B cell (primary cell): Measurements from ENCODE around the gene KRR1. TPM values are rescaled to one million over a fixed set of nuclear protein-coding genes. Genes with fewer than 3 reads are reported as not detected.

Source experiments
- ATAC-seq: fragments of 200-7000 bp; cut with Tn5 transposase; one replicate; pipeline ENCODE4 v1.10.0; 2021; ENCODE audit warnings: low read depth, mild to moderate bottlenecking, moderate number of reproducible peaks, moderate library complexity
- CTCF ChIA-PET: fragments of 350-600 bp; sonication (Branson Sonifier 250); formaldehyde crosslinking; loops from one replicate; lab custom pipeline; 2021; ENCODE audit warnings: antibody characterized with exemption, inconsistent platforms; lab: Charles Lee
- POLR2A ChIA-PET: fragments of 350-600 bp; sonication (Branson Sonifier 250); formaldehyde crosslinking; loops from one replicate; lab custom pipeline; 2021; ENCODE audit warnings: antibody characterized with exemption; lab: Charles Lee
- DNase-seq: peaks from one replicate; pipeline ENCODE4 v3.0.0; 2013
- H2AFZ ChIP-seq: 2 replicates; pipeline ENCODE4 v1.6.1; 2012; ENCODE audit warnings: mild to moderate bottlenecking, low read depth, low read length; ENCODE audit not compliant: insufficient read depth, poor library complexity, severe bottlenecking
- H3K27ac ChIP-seq, 2 donors: 1 replicate in 1 of 2; 2 replicates in 1 of 2; pipeline ENCODE4 v1.5.1; 2012 to 2013; ENCODE audit warnings: low read length in 2 of 2, mild to moderate bottlenecking in 2 of 2, moderate library complexity in 1 of 2
- H3K27me3 ChIP-seq, 4 experiments: fragments of 200-600 bp in 1 of 4; sonication (generic) in 1 of 4; replicated peaks in 1 of 4; 1 replicate in 2 of 4; 2 replicates in 2 of 4; pipeline versions ENCODE4 v1.6.1 to v1.7.0; 2013 to 2016; ENCODE audit warnings: low read length in 3 of 4, mild to moderate bottlenecking in 2 of 4, mixed read lengths in 1 of 4, moderate library complexity in 1 of 4; ENCODE audit not compliant: insufficient read depth in 4 of 4, control insufficient read depth in 3 of 4; ENCODE audit errors: control extremely low read depth in 1 of 4
- H3K36me3 ChIP-seq, 2 experiments: replicated peaks in 1 of 2; 1 replicate in 1 of 2; 2 replicates in 1 of 2; pipeline versions ENCODE4 v1.6.1 to v1.7.1; 2013; ENCODE audit warnings: low read length in 1 of 2; ENCODE audit not compliant: insufficient read depth in 2 of 2, control insufficient read depth in 1 of 2; ENCODE audit errors: control extremely low read depth in 1 of 2, extremely low read depth in 1 of 2
- H3K4me1 ChIP-seq, 2 donors: fragments of 200-600 bp in 1 of 2; sonication (generic) in 1 of 2; 1 replicate in 1 of 2; 2 replicates in 1 of 2; pipeline versions ENCODE4 v1.5.1 to v1.6.1; 2013 to 2017; ENCODE audit warnings: low read length in 2 of 2; ENCODE audit not compliant: control insufficient read depth in 2 of 2, insufficient read depth in 2 of 2
- H3K4me2 ChIP-seq: replicated peaks from 2 replicates; pipeline ENCODE3; 2012; ENCODE audit warnings: mild to moderate bottlenecking, low read depth, low read length; ENCODE audit not compliant: poor library complexity, severe bottlenecking
- H3K4me3 ChIP-seq, 5 experiments: fragments of 200-600 bp in 1 of 5; sonication (generic) in 1 of 5; 1 replicate in 3 of 5; 2 replicates in 2 of 5; pipeline versions ENCODE4 v1.5.1 to v1.7.0; 2011 to 2016; ENCODE audit warnings: low read length in 4 of 5, mild to moderate bottlenecking in 4 of 5, low read depth in 2 of 5, control low read depth in 1 of 5, moderate library complexity in 1 of 5; ENCODE audit not compliant: insufficient read depth in 1 of 5; ENCODE audit errors: control extremely low read depth in 1 of 5, extremely low read depth in 1 of 5
- H3K79me2 ChIP-seq: fragments of 200-600 bp; sonication (generic); one replicate; pipeline ENCODE4 v1.6.0; 2016; ENCODE audit warnings: low read length; ENCODE audit not compliant: control insufficient read depth, insufficient read depth
- H3K9ac ChIP-seq: fragments of 200-600 bp; sonication (generic); 2 replicates; pipeline ENCODE4 v1.6.1; 2017; ENCODE audit warnings: mild to moderate bottlenecking, low read length, moderate library complexity
- H3K9me3 ChIP-seq, 3 donors: one replicate each; pipeline versions ENCODE4 v1.6.1 to v1.7.1; 2013; ENCODE audit warnings: low read length in 2 of 3; ENCODE audit not compliant: control insufficient read depth in 2 of 3, insufficient read depth in 1 of 3; ENCODE audit errors: control extremely low read depth in 1 of 3
- H4K20me1 ChIP-seq: 2 replicates; pipeline ENCODE4 v1.6.0; 2012; ENCODE audit warnings: mild to moderate bottlenecking, low read length; ENCODE audit not compliant: insufficient read depth, control insufficient read depth, poor library complexity, severe bottlenecking
- H3K27ac Mint-ChIP-seq: one replicate; pipeline ENCODE4 v1.8.0; 2021; ENCODE audit warnings: mixed read lengths
- H3K27me3 Mint-ChIP-seq: one replicate; pipeline ENCODE4 v1.8.0; 2021; ENCODE audit warnings: mixed read lengths
- H3K4me1 Mint-ChIP-seq: one replicate; pipeline ENCODE4 v1.8.0; 2021; ENCODE audit warnings: mixed read lengths
- H3K4me3 Mint-ChIP-seq: one replicate; pipeline ENCODE4 v1.8.0; 2021; ENCODE audit warnings: mixed read lengths
- H3K9me3 Mint-ChIP-seq: one replicate; pipeline ENCODE4 v1.8.0; 2022; ENCODE audit warnings: mixed read lengths; ENCODE audit not compliant: insufficient read depth
- CTCF ChIP-seq: fragments of 200-600 bp; IDR thresholded peaks from one replicate; pipeline ENCODE4 v1.8.0; 2022; ENCODE audit warnings: antibody characterized with exemption, mild to moderate bottlenecking
- EZH2 ChIP-seq: IDR thresholded peaks from 2 replicates; pipeline ENCODE4 v1.6.1; 2012; ENCODE audit warnings: borderline replicate concordance, low read depth, mild to moderate bottlenecking, moderate library complexity, low read length; ENCODE audit not compliant: insufficient read depth, poor library complexity, severe bottlenecking
- WGBS: methylation state at CpG from one replicate; pipeline ENCODE4 v1.1.5; 2013; ENCODE audit warnings: missing lambda C conversion rate; ENCODE audit not compliant: insufficient coverage; 5-methylcytosine and 5-hydroxymethylcytosine counted together
- intact Hi-C: fragments of 100-400 bp; cut with micrococcal nuclease; formaldehyde crosslinking; loops from one replicate; pipeline ENCODE4 v1.10.0; 2022
- polyA plus RNA-seq: library from polyadenylated mRNA; depleted of rRNA; stranded (reverse); fragments of >200 nt; gene quantifications from 2 replicates; pipeline ENCODE4 v1.2.3, GENCODE V29; 2012
- total RNA-seq, 2 donors: library from RNA; stranded (reverse); fragments of 120-200 nt in 1 of 2; gene quantifications; 1 replicate in 1 of 2; 2 replicates in 1 of 2; pipeline versions ENCODE4 v1.2.3 to v1.2.4, GENCODE V29; 2013 to 2022

KRR1 gene
- total and polyA plus RNA-seq, 2 donors (not counting 1 experiment from before 2014, with no cell fraction given): 16.3 to 87.7 TPM

DNA sequence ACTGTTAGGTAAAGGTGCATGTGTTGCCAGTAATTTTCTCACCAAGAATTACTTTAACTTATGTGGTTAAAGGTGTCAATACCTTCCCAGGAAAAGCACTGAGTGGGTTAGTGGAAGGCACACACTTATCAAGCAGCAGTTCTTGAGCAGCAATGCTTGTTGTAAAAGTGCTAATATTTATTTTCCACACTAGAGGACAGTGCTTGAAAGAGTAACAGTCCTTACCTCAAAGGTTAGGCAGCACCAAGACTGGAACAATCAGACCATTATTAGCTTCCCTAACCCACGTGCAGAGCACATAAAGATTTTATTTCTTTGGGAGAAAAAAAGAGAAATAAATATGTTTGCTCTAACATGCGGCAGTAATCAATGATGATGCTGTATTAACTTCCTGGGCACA is 48.8 kb upstream of the KRR1 start:
- Mint-ChIP-seq H3K27me3 (peaks cover 33% of the 10 kb centered on the region), H3K4me3 (no peak overlapping the region), H3K27ac (no peak overlapping the region), H3K9me3 (no peaks in the 10 kb centered on the region), H3K4me1 (no peaks in the 10 kb centered on the region)
- Histone ChIP-seq H2AFZ (no peak overlapping the region), H4K20me1 (no peaks in the 10 kb centered on the region), H3K79me2 (no peaks in the 10 kb centered on the region), H3K27me3 (peaks cover 0 to 12% (median 2%) of the 10 kb centered on the region in 4 experiments), H3K4me1 (no peaks in the 10 kb centered on the region), H3K4me3 (no peak overlapping the region), H3K9ac (no peak overlapping the region), H3K36me3 (no peaks in the 10 kb centered on the region), H3K9me3 (no peaks in the 10 kb centered on the region), H3K27ac (no peak overlapping the region), H3K4me2 (no peak overlapping the region)
- TF ChIP-seq CTCF (no peak), EZH2 (no peak)
- CTCF ChIA-PET: interaction anchor here (0.9 kb wide), 1 partner anchor 477 kb away, joined by 3 read pairs; no protein-coding TSS in a partner anchor
- no peak for DNase-seq
- no peak for ATAC-seq
- intact Hi-C loops: no loop called here
- WGBS: no CpG with 5 or more reads among the region's 2 CpGs
- POLR2A ChIA-PET: no interaction called here

DNA sequence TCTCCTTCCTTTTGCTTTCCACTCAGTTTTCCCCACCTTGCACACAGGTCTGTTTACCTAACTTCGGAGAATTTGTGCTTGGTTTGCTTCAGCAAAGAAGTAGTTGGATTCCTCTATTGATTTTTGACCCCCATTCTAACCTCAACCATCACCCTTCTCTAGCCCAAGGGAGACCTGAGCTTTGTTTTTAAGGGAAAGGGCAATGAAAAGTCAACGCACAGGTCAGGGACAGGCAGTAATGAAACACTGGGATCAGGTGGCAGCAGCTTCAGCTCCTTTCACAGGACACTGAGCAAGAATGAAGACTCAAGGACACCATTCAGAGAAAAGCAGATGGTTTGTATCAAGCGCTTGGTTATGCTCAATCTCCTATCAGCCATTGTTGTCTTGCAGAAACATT is 46.9 kb upstream of the KRR1 start:
- intact Hi-C loops: no loop called here
- ATAC-seq (no peak), DNase-seq (no peak)
- Mint-ChIP-seq H3K4me3 (no peak overlapping the region), H3K9me3 (no peaks in the 10 kb centered on the region), H3K27ac (no peak overlapping the region), H3K4me1 (no peaks in the 10 kb centered on the region), H3K27me3 (peaks cover 34% of the 10 kb centered on the region)
- Histone ChIP-seq H2AFZ (no peak overlapping the region), H3K9me3 (no peaks in the 10 kb centered on the region), H3K79me2 (no peaks in the 10 kb centered on the region), H3K36me3 (no peaks in the 10 kb centered on the region), H3K4me2 (no peak overlapping the region), H3K4me3 (no peak overlapping the region), H3K4me1 (no peaks in the 10 kb centered on the region), H3K9ac (no peak overlapping the region), H4K20me1 (no peaks in the 10 kb centered on the region), H3K27me3 (peaks cover 0 to 12% (median 2%) of the 10 kb centered on the region in 4 experiments), H3K27ac (no peak overlapping the region)
- WGBS: 100% methylated on average over 2 of the region's 3 CpGs
- CTCF ChIA-PET: no interaction called here
- TF ChIP-seq CTCF (no peak), EZH2 (no peak)
- POLR2A ChIA-PET: no interaction called here
